H9 (cell line): Measurements from ENCODE around the gene HOXD4. TPM values are rescaled to one million over a fixed set of nuclear protein-coding genes. Genes with fewer than 3 reads are reported as not detected.

Experiments used
- DNase-seq: peaks from one replicate; pipeline ENCODE4 v3.0.0-alpha.2; 2017
- H2AFZ ChIP-seq: one replicate; pipeline ENCODE4 v1.6.1; 2013; ENCODE audit warnings: mild to moderate bottlenecking, low read length, control low read depth, moderate library complexity
- H2AK5ac ChIP-seq: 2 replicates; pipeline ENCODE4 v1.6.1; 2013; ENCODE audit warnings: low read length, control low read depth, mixed read lengths; ENCODE audit not compliant: insufficient read length
- H2BK120ac ChIP-seq: one replicate; pipeline ENCODE4 v1.6.1; 2013; ENCODE audit warnings: low read depth, mild to moderate bottlenecking, low read length, control low read depth, inconsistent platforms; ENCODE audit not compliant: poor library complexity, severe bottlenecking
- H2BK12ac ChIP-seq: 2 replicates; pipeline ENCODE4 v1.6.1; 2013; ENCODE audit warnings: low read length, control low read depth, mixed read lengths, low read depth; ENCODE audit not compliant: insufficient read length
- H2BK15ac ChIP-seq: 2 replicates; pipeline ENCODE4 v1.6.1; 2013; ENCODE audit warnings: low read depth, low read length, control low read depth
- H2BK20ac ChIP-seq: one replicate; pipeline ENCODE4 v1.6.1; 2013; ENCODE audit warnings: low read depth, mild to moderate bottlenecking, low read length, control low read depth, inconsistent platforms; ENCODE audit not compliant: poor library complexity, severe bottlenecking
- H2BK5ac ChIP-seq: 2 replicates; pipeline ENCODE4 v1.6.1; 2013; ENCODE audit warnings: low read length, control low read depth, mixed read lengths; ENCODE audit not compliant: insufficient read length
- H3K14ac ChIP-seq: 2 replicates; pipeline ENCODE4 v1.6.1; 2013; ENCODE audit warnings: low read length, control low read depth; ENCODE audit not compliant: insufficient read depth
- H3K18ac ChIP-seq: 2 replicates; pipeline ENCODE4 v1.6.1; 2013; ENCODE audit warnings: low read depth, mild to moderate bottlenecking, mixed read lengths, low read length, control low read depth; ENCODE audit not compliant: insufficient read length
- H3K23ac ChIP-seq: 2 replicates; pipeline ENCODE4 v1.6.1; 2013; ENCODE audit warnings: low read length, control low read depth, mixed read lengths, low read depth; ENCODE audit not compliant: insufficient read length
- H3K23me2 ChIP-seq: 2 replicates; pipeline ENCODE4 v1.6.1; 2013; ENCODE audit warnings: low read depth, mild to moderate bottlenecking, mixed read lengths, low read length, control low read depth; ENCODE audit not compliant: insufficient read length, poor library complexity, severe bottlenecking
- H3K27ac ChIP-seq: 2 replicates; pipeline ENCODE4 v1.5.1; 2013; ENCODE audit warnings: low read length, control low read depth, mixed read lengths, low read depth; ENCODE audit not compliant: insufficient read length
- H3K27me3 ChIP-seq: 2 replicates; pipeline ENCODE4 v1.6.1; 2013; ENCODE audit warnings: low read length, control low read depth, inconsistent platforms; ENCODE audit not compliant: insufficient read depth
- H3K4ac ChIP-seq: 2 replicates; pipeline ENCODE4 v1.6.1; 2013; ENCODE audit warnings: low read depth, mild to moderate bottlenecking, control low read depth, inconsistent platforms, low read length, moderate library complexity
- H3K4me1 ChIP-seq: 2 replicates; pipeline ENCODE4 v1.6.1; 2013; ENCODE audit warnings: low read length, control low read depth, inconsistent platforms; ENCODE audit not compliant: insufficient read depth
- H3K4me2 ChIP-seq: 2 replicates; pipeline ENCODE4 v1.6.1; 2013; ENCODE audit warnings: low read length, control low read depth, mixed read lengths; ENCODE audit not compliant: insufficient read length, insufficient read depth
- H3K56ac ChIP-seq: 2 replicates; pipeline ENCODE4 v1.6.1; 2013; ENCODE audit warnings: low read depth, mild to moderate bottlenecking, mixed read lengths, low read length, control low read depth; ENCODE audit not compliant: insufficient read length
- H3K79me1 ChIP-seq: 2 replicates; pipeline ENCODE4 v1.6.1; 2013; ENCODE audit warnings: low read depth, mild to moderate bottlenecking, moderate library complexity, low read length, control low read depth, inconsistent platforms; ENCODE audit not compliant: insufficient read depth, poor library complexity, severe bottlenecking
- H3K79me2 ChIP-seq: 2 replicates; pipeline ENCODE4 v1.6.1; 2013; ENCODE audit warnings: low read length, control low read depth, inconsistent platforms; ENCODE audit not compliant: insufficient read depth
- H3K9ac ChIP-seq: 2 replicates; pipeline ENCODE4 v1.6.1; 2013; ENCODE audit warnings: low read length, control low read depth, mixed read lengths; ENCODE audit not compliant: insufficient read length; ENCODE audit errors: extremely low read depth
- H3K9me3 ChIP-seq: one replicate; pipeline ENCODE4 v1.6.1; 2013; ENCODE audit warnings: low read depth, low read length, inconsistent platforms; ENCODE audit not compliant: control insufficient read depth
- H3T11ph ChIP-seq: one replicate; pipeline ENCODE4 v1.6.1; 2013; ENCODE audit warnings: mild to moderate bottlenecking, low read length, control low read depth, inconsistent platforms
- H4K20me1 ChIP-seq: one replicate; pipeline ENCODE4 v1.6.1; 2013; ENCODE audit not compliant: control insufficient read depth, insufficient read length, insufficient read depth
- H4K5ac ChIP-seq: 2 replicates; pipeline ENCODE4 v1.6.1; 2013; ENCODE audit warnings: low read depth, mild to moderate bottlenecking, mixed read lengths, low read length, control low read depth; ENCODE audit not compliant: insufficient read length
- H4K8ac ChIP-seq: replicated peaks from 2 replicates; pipeline ENCODE4 v1.6.1; 2013; ENCODE audit warnings: low read length, control low read depth, mixed read lengths, low read depth; ENCODE audit not compliant: insufficient read length
- H4K91ac ChIP-seq: 2 replicates; pipeline ENCODE4 v1.6.1; 2013; ENCODE audit warnings: low read depth, mild to moderate bottlenecking, moderate library complexity, mixed read lengths, low read length, control low read depth; ENCODE audit not compliant: insufficient read length
- H3K27ac Mint-ChIP-seq, 3 experiments: 2 replicates in 2 of 3; 3 replicates in 1 of 3; pipeline ENCODE4 v1.8.0; 2020 to 2021; ENCODE audit warnings: mixed read lengths in 3 of 3, mild to moderate bottlenecking in 1 of 3, moderate library complexity in 1 of 3
- H3K27me3 Mint-ChIP-seq: 2 replicates; pipeline ENCODE4 v1.8.0; 2021; ENCODE audit warnings: low read depth, mild to moderate bottlenecking, moderate library complexity, mixed read lengths
- H3K36me3 Mint-ChIP-seq, 3 experiments: 2 replicates in 2 of 3; 3 replicates in 1 of 3; pipeline ENCODE4 v1.8.0; 2020 to 2021; ENCODE audit warnings: low read depth in 3 of 3, mixed read lengths in 3 of 3; ENCODE audit not compliant: insufficient read depth in 1 of 3
- H3K4me1 Mint-ChIP-seq, 2 experiments: 2 replicates each; pipeline ENCODE4 v1.8.0; 2020; ENCODE audit warnings: mixed read lengths in 2 of 2
- H3K4me3 Mint-ChIP-seq, 2 experiments: 2 replicates in 1 of 2; 3 replicates in 1 of 2; pipeline ENCODE4 v1.8.0; 2020 to 2021; ENCODE audit warnings: mild to moderate bottlenecking in 2 of 2, mixed read lengths in 2 of 2, moderate library complexity in 1 of 2
- H3K9me3 Mint-ChIP-seq, 2 experiments: 2 replicates in 1 of 2; 3 replicates in 1 of 2; pipeline ENCODE4 v1.8.0; 2020; ENCODE audit warnings: mild to moderate bottlenecking in 2 of 2, mixed read lengths in 2 of 2, moderate library complexity in 1 of 2
- WGBS: extraction: QIAGEN DNeasy Blood & Tissue Kit; methylation state at CpG from one replicate; pipeline ENCODE4 v1.1.7; 2013; ENCODE audit warnings: missing lambda C conversion rate, low lambda C conversion rate, mixed read lengths; ENCODE audit not compliant: insufficient read length; ENCODE audit errors: extremely low coverage; 5-methylcytosine and 5-hydroxymethylcytosine counted together
- total RNA-seq: library from RNA; stranded (reverse); gene quantifications from 2 replicates; pipeline ENCODE4 v1.2.1, GENCODE V29; 2021
- TF ChIP-seq, protein P1 (sequence below): fragments of 200-600 bp; sonication (generic); conservative IDR thresholded peaks from 3 replicates; pipeline ENCODE4 v1.8.0; 2021; ENCODE audit warnings: antibody characterized with exemption, mild to moderate bottlenecking

The HOXD4 gene
- total RNA-seq, 1 experiment from 2014 or later: not detected

DNA sequence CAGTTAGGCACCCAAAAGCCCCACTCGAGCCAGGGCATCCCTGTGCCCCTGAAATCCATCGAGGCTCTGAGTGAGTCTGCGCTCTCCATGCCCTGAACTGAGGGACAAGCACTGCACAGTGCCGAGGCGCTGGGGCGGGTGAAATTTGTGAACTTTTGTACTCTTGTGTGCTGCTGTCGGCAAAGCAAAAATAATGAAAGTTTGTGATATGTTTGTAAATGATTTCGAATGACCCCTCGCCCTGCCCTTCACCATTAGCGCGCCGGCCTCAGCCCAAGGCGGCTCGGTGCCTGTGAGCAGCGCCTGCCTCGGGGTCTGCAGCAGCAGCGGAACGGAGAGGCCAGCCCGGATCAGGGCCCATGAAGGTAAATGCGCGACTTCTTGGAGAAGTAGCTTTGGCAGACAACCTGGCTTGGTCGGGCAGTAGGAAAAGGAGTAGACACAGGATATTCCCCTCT is 1.8 kb upstream of the HOXD4 start:
- no peak overlapping the region for H2AK5ac ChIP-seq
- no peak overlapping the region for H3T11ph ChIP-seq
- no peak overlapping the region for H3K14ac ChIP-seq
- H3K27me3 Mint-ChIP-seq: peaks cover 100% of the 10 kb centered on the region
- H3K4me2 ChIP-seq: no peak overlapping the region
- no peak overlapping the region for H3K4ac ChIP-seq
- no peak overlapping the region for H2BK5ac ChIP-seq
- H3K4me1 Mint-ChIP-seq: peaks cover 2 to 21% of the 10 kb centered on the region in 2 experiments; a peak in 3 of 4 replicates
- no peak overlapping the region for H3K56ac ChIP-seq
- H4K5ac ChIP-seq: no peak overlapping the region
- no peak overlapping the region for H2BK15ac ChIP-seq
- no peak overlapping the region for H3K23ac ChIP-seq
- H2BK120ac ChIP-seq: no peak overlapping the region
- H3K18ac ChIP-seq: no peak overlapping the region
- H3K9me3 ChIP-seq: no peaks in the 10 kb centered on the region
- H3K23me2 ChIP-seq: no peaks in the 10 kb centered on the region
- H3K9me3 Mint-ChIP-seq: peaks cover 4 to 8% of the 10 kb centered on the region in 2 experiments; a peak in 3 of 5 replicates
- no peak overlapping the region for H3K27ac Mint-ChIP-seq
- H3K36me3 Mint-ChIP-seq: no peaks in the 10 kb centered on the region; a peak in 1 of 7 replicates
- H3K4me3 Mint-ChIP-seq: no peak overlapping the region; a peak in 1 of 5 replicates
- no peaks in the 10 kb centered on the region; the same call in 1 of the 2 replicates for H3K4me1 ChIP-seq
- no peak overlapping the region for H2BK20ac ChIP-seq
- TF ChIP-seq, protein P1, sequence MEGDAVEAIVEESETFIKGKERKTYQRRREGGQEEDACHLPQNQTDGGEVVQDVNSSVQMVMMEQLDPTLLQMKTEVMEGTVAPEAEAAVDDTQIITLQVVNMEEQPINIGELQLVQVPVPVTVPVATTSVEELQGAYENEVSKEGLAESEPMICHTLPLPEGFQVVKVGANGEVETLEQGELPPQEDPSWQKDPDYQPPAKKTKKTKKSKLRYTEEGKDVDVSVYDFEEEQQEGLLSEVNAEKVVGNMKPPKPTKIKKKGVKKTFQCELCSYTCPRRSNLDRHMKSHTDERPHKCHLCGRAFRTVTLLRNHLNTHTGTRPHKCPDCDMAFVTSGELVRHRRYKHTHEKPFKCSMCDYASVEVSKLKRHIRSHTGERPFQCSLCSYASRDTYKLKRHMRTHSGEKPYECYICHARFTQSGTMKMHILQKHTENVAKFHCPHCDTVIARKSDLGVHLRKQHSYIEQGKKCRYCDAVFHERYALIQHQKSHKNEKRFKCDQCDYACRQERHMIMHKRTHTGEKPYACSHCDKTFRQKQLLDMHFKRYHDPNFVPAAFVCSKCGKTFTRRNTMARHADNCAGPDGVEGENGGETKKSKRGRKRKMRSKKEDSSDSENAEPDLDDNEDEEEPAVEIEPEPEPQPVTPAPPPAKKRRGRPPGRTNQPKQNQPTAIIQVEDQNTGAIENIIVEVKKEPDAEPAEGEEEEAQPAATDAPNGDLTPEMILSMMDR: no peak
- H3K27me3 ChIP-seq: peaks cover 99% of the 10 kb centered on the region
- H3K9ac ChIP-seq: no peak overlapping the region
- no peak overlapping the region for H2AFZ ChIP-seq
- H3K27ac ChIP-seq: no peak overlapping the region
- H4K91ac ChIP-seq: no peak overlapping the region
- no peaks in the 10 kb centered on the region for H3K79me2 ChIP-seq
- no peak overlapping the region for H2BK12ac ChIP-seq
- H4K20me1 ChIP-seq: no peaks in the 10 kb centered on the region
- no peaks in the 10 kb centered on the region for H3K79me1 ChIP-seq
- no CpG with 5 or more reads among the region's 22 CpGs for WGBS
- H4K8ac ChIP-seq: no peak overlapping the region
- DNase-seq: no peak
